Brain pericyte (primary cell): ENCODE data around the gene ANK3.

Experiments
- DNase-seq: peaks from one replicate; pipeline ENCODE4 v3.0.0-alpha.2; 2012; ENCODE audit warnings: low read depth, low spot score

ANK3 gene

GRCh38 chr10:59993931-59994330, 395.7 kb downstream of the ANK3 start:
- DNase-seq, result no peak

- DNase-seq, result no peak
Observed at GRCh38 chr10:59991661-59992060, 398.0 kb downstream of the ANK3 start.

DNA sequence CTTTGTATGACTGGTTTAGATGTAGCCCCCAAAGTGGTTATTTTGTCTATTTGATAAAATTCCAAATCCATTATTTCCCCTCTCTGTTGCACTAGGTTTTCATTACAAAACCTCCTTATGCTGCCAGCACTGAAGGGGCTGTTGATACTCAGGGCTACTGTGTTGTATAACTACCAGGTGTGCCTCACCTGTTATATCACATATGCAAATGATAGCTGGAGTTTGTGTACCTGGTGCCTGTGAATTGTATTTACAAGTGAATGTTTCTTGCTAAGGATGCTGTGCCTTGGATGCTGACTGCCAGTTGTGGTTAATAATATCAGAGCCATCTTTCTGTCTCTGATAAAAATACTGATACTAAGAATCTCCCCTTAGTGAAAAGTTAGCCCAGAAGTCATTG, 398.6 kb downstream of the ANK3 start:
- no peak for DNase-seq

DNA sequence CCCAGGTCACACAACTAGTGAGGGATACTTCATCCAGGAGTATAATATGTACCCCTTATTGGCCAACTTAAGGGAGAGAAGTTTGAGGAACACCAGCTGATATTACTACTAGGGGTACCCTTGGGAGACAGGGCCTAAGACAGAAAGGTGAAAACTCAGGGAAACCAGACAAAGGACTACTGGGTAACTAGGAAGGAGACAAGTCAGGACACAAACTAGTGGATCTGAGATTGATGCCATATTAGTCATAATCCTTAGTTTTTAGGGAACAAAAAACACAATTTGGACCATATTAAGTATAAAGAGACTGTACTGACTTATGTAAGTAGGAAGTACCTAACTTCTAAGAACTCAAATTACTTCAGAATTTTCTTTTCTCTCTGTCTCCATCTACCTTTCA, 404.0 kb downstream of the ANK3 start:
- DNase-seq, result no peak

DNA sequence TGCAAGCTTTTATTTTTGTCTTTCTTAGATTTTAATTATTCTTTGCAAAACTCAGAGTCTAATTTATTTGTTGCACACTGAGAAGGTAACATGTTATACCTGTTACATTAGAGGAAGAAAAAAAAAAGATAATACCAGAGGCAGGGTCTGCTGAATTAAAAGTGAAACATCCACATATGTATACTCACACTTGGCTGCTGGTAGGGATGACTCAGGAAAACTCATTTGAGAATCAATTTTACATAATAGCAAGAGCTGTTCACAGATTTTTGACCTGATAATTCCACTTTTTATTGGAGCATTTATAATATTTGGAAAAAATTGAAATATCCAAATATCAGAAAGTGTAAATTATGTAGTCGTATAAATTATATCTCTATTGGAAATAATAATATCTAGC, 405.3 kb downstream of the ANK3 start:
- DNase-seq, result no peak

DNA sequence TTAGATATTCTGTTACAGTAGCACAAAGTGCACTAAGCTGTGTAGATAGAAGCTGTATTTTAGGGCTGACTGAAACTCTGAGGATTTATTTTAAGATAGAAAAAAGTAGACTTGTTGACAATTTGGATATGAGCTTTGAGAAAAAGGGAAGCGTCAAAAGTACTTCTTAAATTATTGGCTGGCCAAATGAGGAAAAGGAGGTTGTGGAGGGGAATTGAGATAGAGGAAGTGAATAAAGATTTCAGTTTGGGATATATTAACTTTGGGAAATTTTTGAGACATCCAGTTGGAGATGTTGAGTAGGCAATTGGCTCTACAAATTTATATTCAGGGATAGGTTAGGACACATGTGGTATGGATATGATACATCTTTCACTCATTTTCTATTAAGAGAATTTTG, 409.3 kb downstream of the ANK3 start:
- no peak for DNase-seq

DNA sequence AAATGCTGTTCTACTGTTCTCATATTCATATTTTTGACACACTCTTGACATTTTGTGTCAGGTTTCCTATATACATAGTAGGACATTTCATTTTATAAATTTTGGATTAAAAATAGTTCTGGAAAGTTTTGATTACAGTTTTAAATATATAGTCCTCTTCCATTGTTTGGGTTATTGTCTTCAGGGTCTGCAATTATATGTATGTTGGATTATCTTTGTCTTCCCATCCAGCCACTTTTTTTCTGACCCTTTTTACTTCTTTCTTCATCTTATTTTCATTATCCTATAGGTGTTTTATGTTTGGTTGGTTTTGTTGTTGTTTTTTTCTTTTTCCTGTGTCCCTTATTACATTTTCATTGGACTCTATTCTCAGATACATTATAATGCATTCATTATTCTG, 412.2 kb downstream of the ANK3 start:
- DNase-seq, result no peak

DNA sequence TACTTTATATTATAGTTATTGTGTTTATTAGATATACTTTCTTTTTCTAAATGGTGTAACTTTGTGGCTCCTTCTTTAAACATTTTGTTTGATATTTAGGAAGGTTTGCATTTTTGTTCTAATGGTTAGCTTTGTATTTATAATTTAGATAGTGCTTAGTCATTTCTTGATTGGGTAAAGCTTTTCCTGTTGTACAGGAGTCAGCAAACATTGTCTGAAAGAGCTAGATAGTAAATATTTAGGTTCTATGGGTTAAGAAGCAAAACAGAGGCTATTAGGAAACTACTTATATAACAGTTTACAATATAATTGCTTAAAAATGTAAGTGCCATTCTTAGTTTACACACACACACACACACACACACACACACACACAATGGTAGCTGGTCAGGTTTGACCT, 412.8 kb downstream of the ANK3 start:
- no peak for DNase-seq
